Astrocyte of the cerebellum (primary cell): ENCODE results near the gene FGFR3.

Experiments
- DNase-seq: peaks from one replicate; pipeline ENCODE4 v3.0.0-alpha.2; 2011; ENCODE audit warnings: low read depth
- H3K4me3 ChIP-seq: 2 replicates; pipeline ENCODE4 v1.5.1; 2011; ENCODE audit warnings: mild to moderate bottlenecking, low read depth, low read length, moderate library complexity
- CTCF ChIP-seq: IDR thresholded peaks from 2 replicates; pipeline ENCODE4 v1.5.1; 2012; ENCODE audit warnings: low read length, low read depth, moderate library complexity, mild to moderate bottlenecking; ENCODE audit errors: missing control alignments
- in situ Hi-C: cut with HindIII; loops from 2 replicates; pipeline ENCODE4 v1.10.0; 2017; ENCODE audit warnings: low sequenced_read_pairs

The FGFR3 gene

GRCh38 chr4:1754336-1754735, 38.8 kb upstream of the FGFR3 start:
- DNase-seq = no peak
- no peak for TF ChIP-seq CTCF
- in situ Hi-C loops = no loop called here
- no peak overlapping the region for H3K4me3 ChIP-seq

- TF ChIP-seq CTCF = no peak
- DNase-seq = no peak
- H3K4me3 ChIP-seq = no peak overlapping the region
- in situ Hi-C loops = no loop called here
Observed at GRCh38 chr4:1755297-1755696, 37.8 kb upstream of the FGFR3 start.

- no peak overlapping the region for H3K4me3 ChIP-seq
- no peak for TF ChIP-seq CTCF
- in situ Hi-C loops = no loop called here
- no peak for DNase-seq
Observed at GRCh38 chr4:1756079-1756478, 37.0 kb upstream of the FGFR3 start.

- in situ Hi-C loops = no loop called here
- H3K4me3 ChIP-seq = no peak overlapping the region
- DNase-seq = no peak
- TF ChIP-seq CTCF = no peak
Observed at GRCh38 chr4:1756893-1757779, 36.0 kb upstream of the FGFR3 start.

- in situ Hi-C loops = no loop called here
- no peak for TF ChIP-seq CTCF
- no peak overlapping the region for H3K4me3 ChIP-seq
- no peak for DNase-seq
Observed at GRCh38 chr4:1757836-1758235, 35.3 kb upstream of the FGFR3 start.

- TF ChIP-seq CTCF = no peak
- DNase-seq = no peak
- no peak overlapping the region for H3K4me3 ChIP-seq
- in situ Hi-C loops = no loop called here
Observed at GRCh38 chr4:1758306-1759121, 34.6 kb upstream of the FGFR3 start.
